ENCODE data around the gene SGIP1.

DNA sequence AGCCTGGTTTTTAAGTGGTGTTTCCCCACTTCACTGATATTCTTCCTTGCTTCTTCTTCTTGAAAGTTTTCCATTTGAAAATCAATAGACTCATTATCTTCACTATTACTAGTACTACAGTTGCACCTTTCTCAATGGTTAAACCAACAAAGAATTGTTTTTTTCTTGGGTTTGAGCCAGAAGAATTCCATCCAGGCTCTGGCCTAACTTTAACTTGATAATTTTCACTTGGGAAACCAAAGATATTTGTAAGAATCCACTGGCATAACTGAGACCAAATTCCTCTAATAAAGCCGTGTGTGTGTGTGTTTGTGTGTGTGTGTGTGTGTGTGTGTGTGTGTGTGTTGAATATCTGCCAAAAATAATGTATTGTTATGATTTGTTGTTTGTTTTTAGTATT is 103.2 kb downstream of the SGIP1 start:
- no peak for TF ChIP-seq EZH2 (IDR thresholded peaks at IDR 0.05; ENCODE audit: borderline replicate concordance)
- TF ChIP-seq, protein P1, sequence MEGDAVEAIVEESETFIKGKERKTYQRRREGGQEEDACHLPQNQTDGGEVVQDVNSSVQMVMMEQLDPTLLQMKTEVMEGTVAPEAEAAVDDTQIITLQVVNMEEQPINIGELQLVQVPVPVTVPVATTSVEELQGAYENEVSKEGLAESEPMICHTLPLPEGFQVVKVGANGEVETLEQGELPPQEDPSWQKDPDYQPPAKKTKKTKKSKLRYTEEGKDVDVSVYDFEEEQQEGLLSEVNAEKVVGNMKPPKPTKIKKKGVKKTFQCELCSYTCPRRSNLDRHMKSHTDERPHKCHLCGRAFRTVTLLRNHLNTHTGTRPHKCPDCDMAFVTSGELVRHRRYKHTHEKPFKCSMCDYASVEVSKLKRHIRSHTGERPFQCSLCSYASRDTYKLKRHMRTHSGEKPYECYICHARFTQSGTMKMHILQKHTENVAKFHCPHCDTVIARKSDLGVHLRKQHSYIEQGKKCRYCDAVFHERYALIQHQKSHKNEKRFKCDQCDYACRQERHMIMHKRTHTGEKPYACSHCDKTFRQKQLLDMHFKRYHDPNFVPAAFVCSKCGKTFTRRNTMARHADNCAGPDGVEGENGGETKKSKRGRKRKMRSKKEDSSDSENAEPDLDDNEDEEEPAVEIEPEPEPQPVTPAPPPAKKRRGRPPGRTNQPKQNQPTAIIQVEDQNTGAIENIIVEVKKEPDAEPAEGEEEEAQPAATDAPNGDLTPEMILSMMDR (IDR thresholded peaks at IDR 0.05; ENCODE audit: poor library complexity) = no peak

All from hepatocyte (in vitro differentiated cells).